ENCODE measurements around the gene GLRA2.

The GLRA2 gene

GRCh38 chrX:14729058-14729457, 199.7 kb downstream of the GLRA2 start:
- no peak overlapping the region for H2AFZ ChIP-seq (ENCODE audit: low read depth, low read length)
- no peaks in the 10 kb centered on the region for H3K4me1 ChIP-seq (ENCODE audit: control insufficient read depth, insufficient read depth, low read depth, low read length)
- no peak overlapping the region for H2BK15ac ChIP-seq (ENCODE audit: low read depth, poor library complexity, severe bottlenecking)
- H3K9me3 ChIP-seq (ENCODE audit: control insufficient read depth, low read length) = no peaks in the 10 kb centered on the region
- no peak for DNase-seq
- WGBS = no CpG with 5 or more reads among the region's 1 CpG
- no peak overlapping the region for H3K23ac ChIP-seq (ENCODE audit: low read length in 2 of 2)
- H3K4ac ChIP-seq (ENCODE audit: low read depth in 1 of 2, low read length in 2 of 2) = no peak overlapping the region
- H3K36me3 ChIP-seq (ENCODE audit: control insufficient read depth in 1 of 2, insufficient read depth in 2 of 2, low read depth in 1 of 2, low read length in 2 of 2) = no peaks in the 10 kb centered on the region
- H2BK12ac ChIP-seq (ENCODE audit: low read length in 2 of 2) = no peak overlapping the region
- H3K18ac ChIP-seq (ENCODE audit: low read depth in 1 of 2, low read length in 2 of 2) = no peak overlapping the region
- H3K4me3 ChIP-seq (ENCODE audit: insufficient read depth in 1 of 2, low read depth in 1 of 2, low read length in 2 of 2) = no peak overlapping the region
- no peak overlapping the region for H2AK5ac ChIP-seq (ENCODE audit: low read length, severe bottlenecking)
- H2BK5ac ChIP-seq (ENCODE audit: low read depth, low read length, poor library complexity, severe bottlenecking) = no peak overlapping the region
- no peak overlapping the region for H3K14ac ChIP-seq (ENCODE audit: low read length in 2 of 2)
- H3K4me2 ChIP-seq (ENCODE audit: low read length, poor library complexity, severe bottlenecking) = no peak overlapping the region
- H4K91ac ChIP-seq (ENCODE audit: low read length) = no peak overlapping the region
- no peaks in the 10 kb centered on the region for H3K79me1 ChIP-seq (replicated peaks; ENCODE audit: low read length, poor library complexity, severe bottlenecking)
- H2BK120ac ChIP-seq (ENCODE audit: low read depth, low read length) = no peak overlapping the region
- no peak overlapping the region for H3K27ac ChIP-seq (ENCODE audit: low read length, poor library complexity, severe bottlenecking)
- H3K9ac ChIP-seq (ENCODE audit: low read length) = no peak overlapping the region
- H3K27me3 ChIP-seq (ENCODE audit: control insufficient read depth in 1 of 2, insufficient read depth in 1 of 2, low read length in 2 of 2) = no peaks in the 10 kb centered on the region
- H4K8ac ChIP-seq (ENCODE audit: low read length) = no peak overlapping the region

DNA sequence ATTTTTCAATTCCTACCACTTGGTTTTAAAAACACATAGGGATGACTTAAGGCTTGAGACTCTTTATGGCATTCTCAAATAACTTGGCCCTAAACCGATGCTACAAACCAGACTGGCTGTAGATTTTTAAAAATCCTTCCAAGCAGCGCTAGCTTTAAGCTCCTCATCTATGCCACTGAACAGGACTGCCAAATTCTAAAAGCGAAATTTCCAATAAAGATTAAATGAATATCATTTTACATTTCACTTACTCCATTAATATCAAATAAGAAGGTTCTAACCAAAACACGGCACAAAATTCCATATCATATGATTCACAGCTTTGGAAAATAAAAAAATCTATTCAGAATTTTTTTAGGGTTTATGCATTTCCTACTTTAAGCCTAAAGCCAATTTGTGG, 209.3 kb downstream of the GLRA2 start:
- Histone ChIP-seq H4K91ac (ENCODE audit: low read length) (no peak overlapping the region), H4K8ac (ENCODE audit: low read length) (no peak overlapping the region), H3K27me3 (ENCODE audit: control insufficient read depth in 1 of 2, insufficient read depth in 1 of 2, low read length in 2 of 2) (no peaks in the 10 kb centered on the region), H3K79me1 (replicated peaks; ENCODE audit: low read length, poor library complexity, severe bottlenecking) (no peaks in the 10 kb centered on the region), H3K4ac (ENCODE audit: low read depth in 1 of 2, low read length in 2 of 2) (no peak overlapping the region), H2AFZ (ENCODE audit: low read depth, low read length) (no peak overlapping the region), H3K18ac (ENCODE audit: low read depth in 1 of 2, low read length in 2 of 2) (no peak overlapping the region), H2AK5ac (ENCODE audit: low read length, severe bottlenecking) (no peak overlapping the region), H3K4me2 (ENCODE audit: low read length, poor library complexity, severe bottlenecking) (no peak overlapping the region), H3K23ac (ENCODE audit: low read length in 2 of 2) (no peak overlapping the region), H3K36me3 (ENCODE audit: control insufficient read depth in 1 of 2, insufficient read depth in 2 of 2, low read depth in 1 of 2, low read length in 2 of 2) (no peaks in the 10 kb centered on the region), H2BK5ac (ENCODE audit: low read depth, low read length, poor library complexity, severe bottlenecking) (no peak overlapping the region), H3K14ac (ENCODE audit: low read length in 2 of 2) (no peak overlapping the region), H3K27ac (ENCODE audit: low read length, poor library complexity, severe bottlenecking) (no peak overlapping the region), H2BK120ac (ENCODE audit: low read depth, low read length) (no peak overlapping the region), H2BK15ac (ENCODE audit: low read depth, poor library complexity, severe bottlenecking) (no peak overlapping the region), H3K9me3 (ENCODE audit: control insufficient read depth, low read length) (no peaks in the 10 kb centered on the region), H3K4me3 (ENCODE audit: insufficient read depth in 1 of 2, low read depth in 1 of 2, low read length in 2 of 2) (no peak overlapping the region), H3K9ac (ENCODE audit: low read length) (no peak overlapping the region), H2BK12ac (ENCODE audit: low read length in 2 of 2) (no peak overlapping the region), H3K4me1 (ENCODE audit: control insufficient read depth, insufficient read depth, low read depth, low read length) (no peaks in the 10 kb centered on the region)
- WGBS = 81% methylated on average over 3 of the region's 4 CpGs
- DNase-seq = no peak

DNA sequence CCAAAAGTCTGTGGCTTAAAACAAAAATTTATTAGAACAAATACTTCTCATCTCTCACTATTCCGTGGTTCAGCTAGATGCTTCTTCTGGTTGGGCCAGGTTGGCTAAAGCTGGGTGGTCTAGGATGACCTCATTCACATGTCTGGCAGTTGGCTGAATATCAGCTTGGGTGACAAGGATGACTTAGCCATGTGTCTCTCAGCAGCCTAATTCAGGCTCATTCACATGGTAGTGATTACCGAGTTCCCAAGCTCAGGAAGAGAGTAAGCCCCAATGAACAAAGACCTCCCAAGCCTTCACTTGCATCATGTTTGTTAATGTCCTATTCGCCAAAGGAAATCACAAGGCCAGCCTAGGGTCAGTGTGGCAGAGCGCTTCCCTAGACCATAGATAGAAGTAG, 224.1 kb downstream of the GLRA2 start:
- Histone ChIP-seq H2BK12ac (ENCODE audit: low read length in 2 of 2) (no peak overlapping the region), H3K9ac (ENCODE audit: low read length) (no peak overlapping the region), H3K36me3 (ENCODE audit: control insufficient read depth in 1 of 2, insufficient read depth in 2 of 2, low read depth in 1 of 2, low read length in 2 of 2) (no peaks in the 10 kb centered on the region), H3K4ac (ENCODE audit: low read depth in 1 of 2, low read length in 2 of 2) (no peak overlapping the region), H3K27ac (ENCODE audit: low read length, poor library complexity, severe bottlenecking) (no peak overlapping the region), H3K4me2 (ENCODE audit: low read length, poor library complexity, severe bottlenecking) (no peak overlapping the region), H2BK5ac (ENCODE audit: low read depth, low read length, poor library complexity, severe bottlenecking) (no peak overlapping the region), H4K8ac (ENCODE audit: low read length) (no peak overlapping the region), H3K4me3 (ENCODE audit: insufficient read depth in 1 of 2, low read depth in 1 of 2, low read length in 2 of 2) (no peak overlapping the region), H3K14ac (ENCODE audit: low read length in 2 of 2) (no peak overlapping the region), H3K23ac (ENCODE audit: low read length in 2 of 2) (no peak overlapping the region), H3K79me1 (replicated peaks; ENCODE audit: low read length, poor library complexity, severe bottlenecking) (no peaks in the 10 kb centered on the region), H2BK120ac (ENCODE audit: low read depth, low read length) (no peak overlapping the region), H4K91ac (ENCODE audit: low read length) (no peak overlapping the region), H3K18ac (ENCODE audit: low read depth in 1 of 2, low read length in 2 of 2) (no peak overlapping the region), H3K9me3 (ENCODE audit: control insufficient read depth, low read length) (no peaks in the 10 kb centered on the region), H3K27me3 (ENCODE audit: control insufficient read depth in 1 of 2, insufficient read depth in 1 of 2, low read length in 2 of 2) (no peaks in the 10 kb centered on the region), H2BK15ac (ENCODE audit: low read depth, poor library complexity, severe bottlenecking) (no peak overlapping the region), H3K4me1 (ENCODE audit: control insufficient read depth, insufficient read depth, low read depth, low read length) (no peaks in the 10 kb centered on the region), H2AFZ (ENCODE audit: low read depth, low read length) (no peak overlapping the region), H2AK5ac (ENCODE audit: low read length, severe bottlenecking) (no peak overlapping the region)
- WGBS = 84% methylated on average over 2 of the region's 4 CpGs
- DNase-seq = no peak

DNA sequence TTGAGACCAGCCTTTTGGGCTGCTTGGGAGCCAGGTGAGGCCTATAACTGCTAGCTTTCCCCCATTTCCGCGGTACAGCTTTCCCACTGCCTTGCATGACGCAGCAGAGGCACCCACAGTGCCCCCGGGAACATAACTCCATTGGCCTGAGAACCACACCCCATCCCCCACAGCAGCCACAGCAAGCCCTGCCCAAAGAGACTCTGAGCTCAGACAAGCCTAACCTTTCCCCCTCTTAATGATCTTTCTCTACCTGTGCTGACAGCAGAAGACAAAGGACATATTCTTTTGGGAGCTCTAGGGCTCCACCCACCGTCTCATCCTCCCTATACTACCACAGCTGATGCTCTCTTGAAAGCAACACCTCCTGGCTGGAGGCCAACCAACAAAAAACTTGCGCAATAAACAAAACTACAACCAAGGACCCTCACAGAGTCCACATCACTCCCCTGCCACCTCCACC, 228.7 kb downstream of the GLRA2 start:
- Histone ChIP-seq H2BK12ac (ENCODE audit: low read length in 2 of 2) (no peak overlapping the region), H2BK5ac (ENCODE audit: low read depth, low read length, poor library complexity, severe bottlenecking) (no peak overlapping the region), H3K27me3 (ENCODE audit: control insufficient read depth in 1 of 2, insufficient read depth in 1 of 2, low read length in 2 of 2) (no peaks in the 10 kb centered on the region), H3K9me3 (ENCODE audit: control insufficient read depth, low read length) (peaks cover 3% of the 10 kb centered on the region), H3K27ac (ENCODE audit: low read length, poor library complexity, severe bottlenecking) (no peak overlapping the region), H3K79me1 (replicated peaks; ENCODE audit: low read length, poor library complexity, severe bottlenecking) (no peaks in the 10 kb centered on the region), H4K8ac (ENCODE audit: low read length) (no peak overlapping the region), H3K36me3 (ENCODE audit: control insufficient read depth in 1 of 2, insufficient read depth in 2 of 2, low read depth in 1 of 2, low read length in 2 of 2) (no peaks in the 10 kb centered on the region), H2AFZ (ENCODE audit: low read depth, low read length) (no peak overlapping the region), H2BK120ac (ENCODE audit: low read depth, low read length) (no peak overlapping the region), H3K4me3 (ENCODE audit: insufficient read depth in 1 of 2, low read depth in 1 of 2, low read length in 2 of 2) (no peak overlapping the region), H3K4me1 (ENCODE audit: control insufficient read depth, insufficient read depth, low read depth, low read length) (no peaks in the 10 kb centered on the region), H3K18ac (ENCODE audit: low read depth in 1 of 2, low read length in 2 of 2) (no peak overlapping the region), H3K14ac (ENCODE audit: low read length in 2 of 2) (no peak overlapping the region), H2BK15ac (ENCODE audit: low read depth, poor library complexity, severe bottlenecking) (no peak overlapping the region), H4K91ac (ENCODE audit: low read length) (no peak overlapping the region), H3K4ac (ENCODE audit: low read depth in 1 of 2, low read length in 2 of 2) (no peak overlapping the region), H3K9ac (ENCODE audit: low read length) (no peak overlapping the region), H3K23ac (ENCODE audit: low read length in 2 of 2) (no peak overlapping the region), H2AK5ac (ENCODE audit: low read length, severe bottlenecking) (no peak overlapping the region), H3K4me2 (ENCODE audit: low read length, poor library complexity, severe bottlenecking) (no peak overlapping the region)
- no peak for DNase-seq
- 89% methylated on average over 6 of the region's 6 CpGs for WGBS
